Tibial nerve (tissue), 4 donors: ENCODE measurements around the gene ZNF460.

Experiments used
- EP300 ChIP-seq, 2 donors: sonication (generic); formaldehyde crosslinking; IDR thresholded peaks; one replicate each; pipeline ENCODE4 v1.6.1; 2017; ENCODE audit warnings: antibody characterized with exemption in 2 of 2, mild to moderate bottlenecking in 1 of 2
- POLR2A ChIP-seq, 2 donors: fragments of 450-650 bp; IDR thresholded peaks; one replicate each; pipeline ENCODE4 v1.6.1; 2017; ENCODE audit warnings: antibody characterized with exemption in 2 of 2, mild to moderate bottlenecking in 2 of 2, moderate library complexity in 2 of 2
- TF ChIP-seq, protein P1 (sequence below), 5 experiments: fragments of 200-600 bp in 3 of 5; fragments of 450-650 bp in 2 of 5; sonication (generic) in 3 of 5; IDR thresholded peaks; one replicate each; pipeline ENCODE4 v1.5.1; 2016 to 2019; ENCODE audit warnings: antibody characterized with exemption in 5 of 5, mild to moderate bottlenecking in 3 of 5, moderate library complexity in 2 of 5

GRCh38 chr19:57317503-57317902 lies 37.2 kb downstream of the ZNF460 start:
- TF ChIP-seq, protein P1, sequence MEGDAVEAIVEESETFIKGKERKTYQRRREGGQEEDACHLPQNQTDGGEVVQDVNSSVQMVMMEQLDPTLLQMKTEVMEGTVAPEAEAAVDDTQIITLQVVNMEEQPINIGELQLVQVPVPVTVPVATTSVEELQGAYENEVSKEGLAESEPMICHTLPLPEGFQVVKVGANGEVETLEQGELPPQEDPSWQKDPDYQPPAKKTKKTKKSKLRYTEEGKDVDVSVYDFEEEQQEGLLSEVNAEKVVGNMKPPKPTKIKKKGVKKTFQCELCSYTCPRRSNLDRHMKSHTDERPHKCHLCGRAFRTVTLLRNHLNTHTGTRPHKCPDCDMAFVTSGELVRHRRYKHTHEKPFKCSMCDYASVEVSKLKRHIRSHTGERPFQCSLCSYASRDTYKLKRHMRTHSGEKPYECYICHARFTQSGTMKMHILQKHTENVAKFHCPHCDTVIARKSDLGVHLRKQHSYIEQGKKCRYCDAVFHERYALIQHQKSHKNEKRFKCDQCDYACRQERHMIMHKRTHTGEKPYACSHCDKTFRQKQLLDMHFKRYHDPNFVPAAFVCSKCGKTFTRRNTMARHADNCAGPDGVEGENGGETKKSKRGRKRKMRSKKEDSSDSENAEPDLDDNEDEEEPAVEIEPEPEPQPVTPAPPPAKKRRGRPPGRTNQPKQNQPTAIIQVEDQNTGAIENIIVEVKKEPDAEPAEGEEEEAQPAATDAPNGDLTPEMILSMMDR (IDR thresholded peaks at IDR 0.05): no peak
- TF ChIP-seq POLR2A (IDR thresholded peaks at IDR 0.05) (no peak), EP300 (IDR thresholded peaks at IDR 0.05) (no peak)
